ENCODE data around the gene ST7. TPM values are rescaled to one million over a fixed set of nuclear protein-coding genes. Genes with fewer than 3 reads are reported as not detected.

The ST7 gene
- total and polyA plus RNA-seq, 7 donors, result 6.0 to 12.5 (median 7.3) TPM

DNA sequence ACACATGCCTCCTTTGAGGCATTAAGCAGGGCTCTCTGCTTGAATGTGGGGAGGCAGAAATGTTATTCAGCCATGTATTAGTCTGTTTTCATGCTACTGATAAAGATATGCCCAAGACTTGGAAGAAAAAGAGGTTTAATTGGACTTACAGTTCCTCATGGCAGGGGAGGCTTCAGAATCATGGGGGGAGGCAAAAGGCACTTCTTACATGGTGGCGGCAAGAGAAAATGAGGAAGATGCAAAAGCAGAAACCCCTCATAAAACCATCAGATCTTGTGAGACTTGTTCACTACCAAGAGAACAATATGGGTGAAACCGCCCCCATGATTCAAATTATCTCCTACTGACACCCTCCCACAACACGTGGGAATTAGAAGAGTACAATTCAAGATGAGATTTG is 37.9 kb downstream of the ST7 start:
- Histone ChIP-seq H3K4me3 (no peak overlapping the region), H3K27ac (no peak overlapping the region), H3K27me3 (ENCODE audit: insufficient read depth in 3 of 3, low read length in 2 of 3) (no peaks in the 10 kb centered on the region), H3K36me3 (ENCODE audit: insufficient read depth in 1 of 2, low read depth in 1 of 2) (no peaks in the 10 kb centered on the region), H3K4me1 (peaks cover 10% of the 10 kb centered on the region), H3K9me3 (no peaks in the 10 kb centered on the region)
- intact Hi-C loops (cut with DNase I), result no loop called here
- no peak for ATAC-seq
- WGBS, 3 donors, result 79 to 98% (median 94%) methylated on average over 3 of the region's 3 CpGs
- no peak for DNase-seq
- no peak for TF ChIP-seq CTCF (IDR thresholded peaks at IDR 0.05)

DNA sequence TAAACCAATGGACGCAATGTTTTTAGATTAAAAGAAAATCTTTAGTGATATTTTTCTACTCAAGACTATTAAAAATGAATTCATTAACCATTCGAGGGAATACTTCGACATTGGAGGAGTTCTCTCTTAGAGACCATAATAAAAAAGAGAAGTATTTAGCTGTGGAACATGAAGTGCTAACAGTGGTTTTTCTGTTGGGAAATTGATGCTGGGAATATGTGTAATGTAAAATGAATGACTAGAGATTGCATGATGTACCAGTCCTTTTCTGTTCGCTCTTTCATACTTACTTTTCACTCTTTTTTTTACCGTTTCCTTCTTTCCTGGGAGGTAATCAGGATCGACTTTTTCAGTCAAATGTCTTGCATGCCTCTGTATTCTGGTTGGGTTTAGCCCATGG is 41.3 kb downstream of the ST7 start:
- no peak for DNase-seq
- no peak for TF ChIP-seq CTCF (IDR thresholded peaks at IDR 0.05)
- ATAC-seq, result no peak
- Histone ChIP-seq H3K27me3 (ENCODE audit: insufficient read depth in 3 of 3, low read length in 2 of 3) (no peaks in the 10 kb centered on the region), H3K27ac (no peak overlapping the region), H3K36me3 (ENCODE audit: insufficient read depth in 1 of 2, low read depth in 1 of 2) (no peaks in the 10 kb centered on the region), H3K4me1 (no peaks in the 10 kb centered on the region), H3K4me3 (no peak overlapping the region), H3K9me3 (no peaks in the 10 kb centered on the region)
- WGBS, 3 donors, result 91 to 94% (median 92%) methylated on average over 6 of the region's 6 CpGs
- intact Hi-C loops (cut with DNase I), result no loop called here

- no peak overlapping the region for H3K27ac ChIP-seq
- H3K4me3 ChIP-seq, result no peak overlapping the region
- H3K27me3 ChIP-seq (ENCODE audit: insufficient read depth in 3 of 3, low read length in 2 of 3), result no peaks in the 10 kb centered on the region
- TF ChIP-seq CTCF (IDR thresholded peaks at IDR 0.05), result no peak
- H3K9me3 ChIP-seq, result no peaks in the 10 kb centered on the region
- no peaks in the 10 kb centered on the region for H3K36me3 ChIP-seq (ENCODE audit: insufficient read depth in 1 of 2, low read depth in 1 of 2)
- DNase-seq (no peak), ATAC-seq (no peak)
- WGBS, 3 donors, result 97 to 100% (median 99%) methylated on average over 25 to 27 of the region's 27 CpGs
- intact Hi-C loops (cut with DNase I), result no loop called here
- no peaks in the 10 kb centered on the region for H3K4me1 ChIP-seq
These were observed 44.7 kb downstream of the ST7 start for GRCh38 chr7:116997972-116998371.

- no peak for TF ChIP-seq CTCF (IDR thresholded peaks at IDR 0.05)
- H3K9me3 ChIP-seq, result no peaks in the 10 kb centered on the region
- ATAC-seq (no peak), DNase-seq (no peak)
- H3K27me3 ChIP-seq (ENCODE audit: insufficient read depth in 3 of 3, low read length in 2 of 3), result no peaks in the 10 kb centered on the region
- no peak overlapping the region for H3K4me3 ChIP-seq
- H3K36me3 ChIP-seq (ENCODE audit: insufficient read depth in 1 of 2, low read depth in 1 of 2), result no peaks in the 10 kb centered on the region
- no peak overlapping the region for H3K27ac ChIP-seq
- intact Hi-C loops (cut with DNase I), result no loop called here
- H3K4me1 ChIP-seq, result no peaks in the 10 kb centered on the region
- 94 to 98% (median 96%) methylated on average over 2 of the region's 2 CpGs for WGBS, 3 donors
These were observed 45.4 kb downstream of the ST7 start for GRCh38 chr7:116998567-116999175.

DNA sequence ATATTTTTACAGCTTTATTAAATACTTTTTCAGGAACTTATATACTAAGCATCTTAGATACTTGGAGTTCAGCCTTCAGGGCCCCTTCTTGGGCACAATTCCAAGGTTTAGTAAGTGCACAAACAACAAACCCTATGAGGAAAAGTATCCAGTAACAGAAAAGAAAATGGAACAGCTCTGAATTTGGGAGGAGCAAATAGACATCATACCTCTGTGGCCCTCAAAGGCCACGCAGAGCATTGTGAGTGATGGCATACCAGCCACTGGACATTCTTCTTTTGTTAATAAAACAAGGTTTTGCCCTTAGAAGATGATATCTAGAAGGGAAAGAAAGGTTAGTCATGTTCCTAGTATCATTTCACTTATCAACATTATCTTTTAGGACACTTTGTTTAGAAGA is 46.0 kb downstream of the ST7 start:
- 95 to 97% (median 97%) methylated on average over 1 of the region's 1 CpG for WGBS, 3 donors
- Histone ChIP-seq H3K4me3 (no peak overlapping the region), H3K36me3 (ENCODE audit: insufficient read depth in 1 of 2, low read depth in 1 of 2) (no peaks in the 10 kb centered on the region), H3K27ac (no peak overlapping the region), H3K27me3 (ENCODE audit: insufficient read depth in 3 of 3, low read length in 2 of 3) (no peaks in the 10 kb centered on the region), H3K4me1 (no peaks in the 10 kb centered on the region), H3K9me3 (no peaks in the 10 kb centered on the region)
- no peak for TF ChIP-seq CTCF (IDR thresholded peaks at IDR 0.05)
- intact Hi-C loops (cut with DNase I), result no loop called here
- DNase-seq, result no peak
- no peak for ATAC-seq
